Mesenchymal stem cell (in vitro differentiated cells and primary cell): ENCODE data around the gene COL8A1.

ENCODE experiments used
- DNase-seq: peaks from one replicate; pipeline ENCODE4 v3.0.0-alpha.2; 2013
- H2AFZ ChIP-seq: one replicate; pipeline ENCODE4 v1.6.1; 2013; ENCODE audit warnings: low read depth, mild to moderate bottlenecking, control low read depth, inconsistent platforms, low read length, moderate library complexity
- H2AK5ac ChIP-seq: 2 replicates; pipeline ENCODE4 v1.6.1; 2013; ENCODE audit warnings: low read length, moderate library complexity, mild to moderate bottlenecking, inconsistent platforms; ENCODE audit not compliant: severe bottlenecking
- H2BK120ac ChIP-seq: one replicate; pipeline ENCODE4 v1.6.1; 2013; ENCODE audit warnings: low read depth, mild to moderate bottlenecking, inconsistent platforms, low read length, moderate library complexity
- H2BK12ac ChIP-seq, 2 experiments: one replicate each; pipeline ENCODE4 v1.6.1; 2013; ENCODE audit warnings: inconsistent platforms in 2 of 2, low read length in 2 of 2, mild to moderate bottlenecking in 2 of 2, moderate library complexity in 2 of 2, control low read depth in 1 of 2
- H2BK15ac ChIP-seq: one replicate; pipeline ENCODE4 v1.6.1; 2013; ENCODE audit warnings: mild to moderate bottlenecking, low read depth, inconsistent platforms; ENCODE audit not compliant: poor library complexity, severe bottlenecking
- H2BK5ac ChIP-seq: 2 replicates; pipeline ENCODE4 v1.6.1; 2013; ENCODE audit warnings: low read depth, mild to moderate bottlenecking, low read length, control low read depth, inconsistent platforms; ENCODE audit not compliant: poor library complexity, severe bottlenecking
- H3K14ac ChIP-seq, 2 experiments: one replicate each; pipeline ENCODE4 v1.6.1; 2013; ENCODE audit warnings: inconsistent platforms in 2 of 2, low read length in 2 of 2, control low read depth in 1 of 2, mild to moderate bottlenecking in 1 of 2, moderate library complexity in 1 of 2
- H3K18ac ChIP-seq, 2 experiments: one replicate each; pipeline ENCODE4 v1.6.1; 2013; ENCODE audit warnings: inconsistent platforms in 2 of 2, low read length in 2 of 2, control low read depth in 1 of 2, low read depth in 1 of 2, mild to moderate bottlenecking in 1 of 2
- H3K23ac ChIP-seq, 2 experiments: one replicate each; pipeline ENCODE4 v1.6.1; 2013; ENCODE audit warnings: inconsistent platforms in 2 of 2, low read length in 2 of 2, mild to moderate bottlenecking in 2 of 2, moderate library complexity in 2 of 2, control low read depth in 1 of 2
- H3K27ac ChIP-seq: 2 replicates; pipeline ENCODE4 v1.5.1; 2013; ENCODE audit warnings: mild to moderate bottlenecking, moderate library complexity, low read length, control low read depth, inconsistent platforms; ENCODE audit not compliant: poor library complexity, severe bottlenecking
- H3K27me3 ChIP-seq, 2 experiments: 2 replicates each; pipeline versions ENCODE4 v1.6.1 to v1.7.0; 2013; ENCODE audit warnings: low read length in 2 of 2, mild to moderate bottlenecking in 2 of 2, moderate library complexity in 2 of 2, control low read depth in 1 of 2, inconsistent platforms in 1 of 2; ENCODE audit not compliant: control insufficient read depth in 1 of 2, insufficient read depth in 1 of 2
- H3K36me3 ChIP-seq, 2 experiments: 2 replicates each; pipeline versions ENCODE4 v1.6.1 to v1.7.0; 2013; ENCODE audit warnings: low read length in 2 of 2, control low read depth in 1 of 2, inconsistent platforms in 1 of 2, low read depth in 1 of 2, mild to moderate bottlenecking in 1 of 2; ENCODE audit not compliant: insufficient read depth in 2 of 2, control insufficient read depth in 1 of 2
- H3K4ac ChIP-seq, 2 experiments: one replicate each; pipeline ENCODE4 v1.6.1; 2013; ENCODE audit warnings: inconsistent platforms in 2 of 2, low read length in 2 of 2, mild to moderate bottlenecking in 2 of 2, moderate library complexity in 2 of 2, control low read depth in 1 of 2, low read depth in 1 of 2
- H3K4me1 ChIP-seq: 2 replicates; pipeline ENCODE4 v1.6.1; 2013; ENCODE audit warnings: low read depth, low read length, control low read depth; ENCODE audit not compliant: control insufficient read depth, insufficient read depth
- H3K4me2 ChIP-seq: 2 replicates; pipeline ENCODE4 v1.6.1; 2013; ENCODE audit warnings: low read length, mild to moderate bottlenecking, inconsistent platforms; ENCODE audit not compliant: poor library complexity, severe bottlenecking
- H3K4me3 ChIP-seq, 2 experiments: 2 replicates each; pipeline versions ENCODE4 v1.5.1 to v1.7.0; 2013; ENCODE audit warnings: low read length in 2 of 2, mild to moderate bottlenecking in 2 of 2, control low read depth in 1 of 2, low read depth in 1 of 2; ENCODE audit not compliant: insufficient read depth in 1 of 2
- H3K79me1 ChIP-seq: replicated peaks from 2 replicates; pipeline ENCODE4 v1.6.1; 2013; ENCODE audit warnings: mild to moderate bottlenecking, control low read depth, low read length, inconsistent platforms; ENCODE audit not compliant: poor library complexity, severe bottlenecking
- H3K9ac ChIP-seq: 2 replicates; pipeline ENCODE4 v1.7.0; 2013; ENCODE audit warnings: mild to moderate bottlenecking, low read length, moderate library complexity
- H3K9me3 ChIP-seq: 2 replicates; pipeline ENCODE4 v1.7.0; 2013; ENCODE audit warnings: mild to moderate bottlenecking, low read length; ENCODE audit not compliant: control insufficient read depth
- H4K8ac ChIP-seq: one replicate; pipeline ENCODE4 v1.6.1; 2013; ENCODE audit warnings: inconsistent platforms, mild to moderate bottlenecking, low read length, moderate library complexity
- H4K91ac ChIP-seq: one replicate; pipeline ENCODE4 v1.6.1; 2013; ENCODE audit warnings: mild to moderate bottlenecking, low read length, inconsistent platforms
- WGBS: methylation state at CpG from one replicate; pipeline ENCODE4 v1.1.7; 2013; ENCODE audit warnings: mixed read lengths; 5-methylcytosine and 5-hydroxymethylcytosine counted together

Gene COL8A1

GRCh38 chr3:99602183-99602582, 36.2 kb upstream of the COL8A1 start:
- H3K4me3 ChIP-seq = no peak overlapping the region
- H2BK5ac ChIP-seq = no peak overlapping the region
- no peak overlapping the region for H3K27ac ChIP-seq
- no peak overlapping the region for H2BK15ac ChIP-seq
- H3K36me3 ChIP-seq = no peaks in the 10 kb centered on the region
- H3K18ac ChIP-seq = no peak overlapping the region
- 85% methylated on average over 3 of the region's 3 CpGs for WGBS
- no peak overlapping the region for H3K14ac ChIP-seq
- H3K79me1 ChIP-seq = no peaks in the 10 kb centered on the region
- peaks cover 2% of the 10 kb centered on the region for H3K4me1 ChIP-seq
- H3K4me2 ChIP-seq = no peak overlapping the region
- H3K9ac ChIP-seq = no peak overlapping the region
- H2BK120ac ChIP-seq = no peak overlapping the region
- H3K23ac ChIP-seq = no peak overlapping the region
- no peak overlapping the region for H2AFZ ChIP-seq
- H3K4ac ChIP-seq = no peak overlapping the region
- no peak overlapping the region for H2AK5ac ChIP-seq
- no peak for DNase-seq
- no peak overlapping the region for H4K8ac ChIP-seq
- no peaks in the 10 kb centered on the region for H3K9me3 ChIP-seq
- H2BK12ac ChIP-seq = no peak overlapping the region
- H4K91ac ChIP-seq = no peak overlapping the region
- H3K27me3 ChIP-seq = no peaks in the 10 kb centered on the region

- H2BK12ac ChIP-seq = no peak overlapping the region
- no peak overlapping the region for H3K27ac ChIP-seq
- no peaks in the 10 kb centered on the region for H3K27me3 ChIP-seq
- no peak overlapping the region for H2BK15ac ChIP-seq
- H2AK5ac ChIP-seq = no peak overlapping the region
- no peak overlapping the region for H2AFZ ChIP-seq
- no peak overlapping the region for H4K91ac ChIP-seq
- H3K4ac ChIP-seq = no peak overlapping the region
- H3K4me1 ChIP-seq = no peaks in the 10 kb centered on the region
- no peak for DNase-seq
- H3K9ac ChIP-seq = no peak overlapping the region
- no peaks in the 10 kb centered on the region for H3K36me3 ChIP-seq
- H3K18ac ChIP-seq = no peak overlapping the region
- H4K8ac ChIP-seq = no peak overlapping the region
- H3K23ac ChIP-seq = no peak overlapping the region
- H2BK5ac ChIP-seq = no peak overlapping the region
- H3K9me3 ChIP-seq = no peaks in the 10 kb centered on the region
- no peak overlapping the region for H3K14ac ChIP-seq
- no peak overlapping the region for H3K4me3 ChIP-seq
- no peaks in the 10 kb centered on the region for H3K79me1 ChIP-seq
- WGBS = no CpG with 5 or more reads among the region's 1 CpG
- no peak overlapping the region for H3K4me2 ChIP-seq
- H2BK120ac ChIP-seq = no peak overlapping the region
Measured at GRCh38 chr3:99607151-99607550, 31.2 kb upstream of the COL8A1 start.

GRCh38 chr3:99614768-99615167, 23.6 kb upstream of the COL8A1 start:
- H2AFZ ChIP-seq = no peak overlapping the region
- no peak overlapping the region for H2BK120ac ChIP-seq
- no peak overlapping the region for H2AK5ac ChIP-seq
- no peak overlapping the region for H2BK15ac ChIP-seq
- H3K79me1 ChIP-seq = no peaks in the 10 kb centered on the region
- no peak overlapping the region for H2BK5ac ChIP-seq
- no peak for DNase-seq
- no peak overlapping the region for H3K14ac ChIP-seq
- no peak overlapping the region for H2BK12ac ChIP-seq
- H3K4me3 ChIP-seq = no peak overlapping the region
- H3K9me3 ChIP-seq = no peaks in the 10 kb centered on the region
- WGBS = no CpG with 5 or more reads among the region's 1 CpG
- no peak overlapping the region for H3K23ac ChIP-seq
- no peak overlapping the region for H4K91ac ChIP-seq
- H3K27me3 ChIP-seq = no peaks in the 10 kb centered on the region
- H3K4me2 ChIP-seq = no peak overlapping the region
- no peaks in the 10 kb centered on the region for H3K36me3 ChIP-seq
- no peak overlapping the region for H3K9ac ChIP-seq
- H3K4ac ChIP-seq = no peak overlapping the region
- no peak overlapping the region for H3K18ac ChIP-seq
- no peak overlapping the region for H4K8ac ChIP-seq
- H3K27ac ChIP-seq = no peak overlapping the region
- H3K4me1 ChIP-seq = no peaks in the 10 kb centered on the region

- H4K8ac ChIP-seq = no peak overlapping the region
- H2BK15ac ChIP-seq = no peak overlapping the region
- no peak overlapping the region for H3K27ac ChIP-seq
- H2AK5ac ChIP-seq = no peak overlapping the region
- no peak overlapping the region for H4K91ac ChIP-seq
- H3K9ac ChIP-seq = no peak overlapping the region
- WGBS = no CpG with 5 or more reads among the region's 1 CpG
- no peak overlapping the region for H3K14ac ChIP-seq
- H3K79me1 ChIP-seq = no peaks in the 10 kb centered on the region
- no peak overlapping the region for H2BK5ac ChIP-seq
- no peak overlapping the region for H3K4me3 ChIP-seq
- H3K4me1 ChIP-seq = no peaks in the 10 kb centered on the region
- no peak for DNase-seq
- no peak overlapping the region for H3K23ac ChIP-seq
- H2BK12ac ChIP-seq = no peak overlapping the region
- no peaks in the 10 kb centered on the region for H3K36me3 ChIP-seq
- H3K9me3 ChIP-seq = no peaks in the 10 kb centered on the region
- no peaks in the 10 kb centered on the region for H3K27me3 ChIP-seq
- H2BK120ac ChIP-seq = no peak overlapping the region
- no peak overlapping the region for H3K18ac ChIP-seq
- no peak overlapping the region for H3K4ac ChIP-seq
- no peak overlapping the region for H2AFZ ChIP-seq
- H3K4me2 ChIP-seq = no peak overlapping the region
Measured at GRCh38 chr3:99620077-99620767, 18.2 kb upstream of the COL8A1 start.
